Body of pancreas (tissue), 4 donors: ENCODE data around the gene ST3GAL4.

ENCODE experiments used
- POLR2A ChIP-seq, 3 donors: fragments of 450-650 bp; IDR thresholded peaks; one replicate each; pipeline ENCODE4 v1.6.1; 2016; ENCODE audit warnings: antibody characterized with exemption in 3 of 3, mild to moderate bottlenecking in 2 of 3
- TF ChIP-seq, protein P1 (sequence below), 7 experiments: fragments of 450-650 bp in 4 of 7; fragments of 200-600 bp in 3 of 7; sonication (generic) in 3 of 7; IDR thresholded peaks; one replicate each; pipeline ENCODE4 v1.5.1; 2016 to 2019; ENCODE audit warnings: antibody characterized with exemption in 7 of 7

DNA sequence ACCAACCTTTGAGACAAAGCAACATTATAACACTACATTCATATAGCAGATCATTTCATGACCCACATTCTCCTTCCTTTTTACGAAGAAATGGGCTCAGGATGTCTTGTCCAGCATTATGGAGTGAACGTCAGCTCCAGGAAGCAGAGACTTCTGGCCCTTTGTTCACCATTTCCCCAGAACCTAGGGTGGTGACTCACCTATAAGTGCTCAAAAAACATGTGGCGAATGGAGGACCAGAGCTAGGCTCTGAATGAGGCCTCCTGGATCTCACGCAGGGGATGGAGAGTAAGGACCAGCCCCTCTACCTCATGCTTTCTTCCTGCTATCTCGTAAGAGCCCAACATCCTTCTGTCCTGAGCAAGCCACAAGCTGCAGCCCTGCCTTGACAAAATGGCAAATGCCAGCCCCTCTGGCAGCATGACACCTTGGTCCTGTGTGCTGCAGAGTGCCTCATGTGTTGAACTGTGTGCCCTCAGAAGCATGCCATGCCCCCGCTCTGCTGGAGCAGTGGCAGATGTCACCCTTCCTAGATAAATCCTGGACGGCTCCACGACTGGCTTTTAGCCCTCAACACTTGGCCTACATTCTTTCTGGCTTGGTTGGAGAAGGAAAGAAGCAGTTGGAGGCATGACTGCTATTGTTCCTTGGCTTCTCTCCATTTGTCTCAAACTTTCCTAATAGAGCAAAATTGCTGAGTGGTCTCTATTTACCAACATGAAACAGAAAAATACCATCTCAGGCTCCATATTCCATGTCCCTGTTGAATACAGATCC, 6.5 kb upstream of the ST3GAL4 start:
- TF ChIP-seq, protein P1, sequence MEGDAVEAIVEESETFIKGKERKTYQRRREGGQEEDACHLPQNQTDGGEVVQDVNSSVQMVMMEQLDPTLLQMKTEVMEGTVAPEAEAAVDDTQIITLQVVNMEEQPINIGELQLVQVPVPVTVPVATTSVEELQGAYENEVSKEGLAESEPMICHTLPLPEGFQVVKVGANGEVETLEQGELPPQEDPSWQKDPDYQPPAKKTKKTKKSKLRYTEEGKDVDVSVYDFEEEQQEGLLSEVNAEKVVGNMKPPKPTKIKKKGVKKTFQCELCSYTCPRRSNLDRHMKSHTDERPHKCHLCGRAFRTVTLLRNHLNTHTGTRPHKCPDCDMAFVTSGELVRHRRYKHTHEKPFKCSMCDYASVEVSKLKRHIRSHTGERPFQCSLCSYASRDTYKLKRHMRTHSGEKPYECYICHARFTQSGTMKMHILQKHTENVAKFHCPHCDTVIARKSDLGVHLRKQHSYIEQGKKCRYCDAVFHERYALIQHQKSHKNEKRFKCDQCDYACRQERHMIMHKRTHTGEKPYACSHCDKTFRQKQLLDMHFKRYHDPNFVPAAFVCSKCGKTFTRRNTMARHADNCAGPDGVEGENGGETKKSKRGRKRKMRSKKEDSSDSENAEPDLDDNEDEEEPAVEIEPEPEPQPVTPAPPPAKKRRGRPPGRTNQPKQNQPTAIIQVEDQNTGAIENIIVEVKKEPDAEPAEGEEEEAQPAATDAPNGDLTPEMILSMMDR (IDR thresholded peaks at IDR 0.05): no peak
- TF ChIP-seq POLR2A (IDR thresholded peaks at IDR 0.05): no peak
